Mesendoderm (in vitro differentiated cells): ENCODE results near the gene LYSMD2.
A peak's percentile ranks its signal among the peaks of the same experiment; 100 is the strongest.

Experiments
- DNase-seq: peaks from one replicate; pipeline ENCODE4 v3.0.0; 2013
- H2AK5ac ChIP-seq: 2 replicates; pipeline ENCODE4 v1.6.1; 2013; ENCODE audit warnings: low read length, inconsistent platforms
- H2BK120ac ChIP-seq: 2 replicates; pipeline ENCODE4 v1.6.1; 2013; ENCODE audit warnings: low read depth, mild to moderate bottlenecking, low read length, moderate library complexity, mixed read lengths
- H2BK15ac ChIP-seq: replicated peaks from 2 replicates; pipeline ENCODE4 v1.6.1; 2013; ENCODE audit warnings: low read depth, mild to moderate bottlenecking, moderate library complexity
- H2BK5ac ChIP-seq: 2 replicates; pipeline ENCODE4 v1.6.1; 2013; ENCODE audit warnings: low read length, inconsistent platforms
- H3K18ac ChIP-seq: 2 replicates; pipeline ENCODE4 v1.6.1; 2013; ENCODE audit warnings: mild to moderate bottlenecking, low read length, mixed read lengths
- H3K23ac ChIP-seq: one replicate; pipeline ENCODE4 v1.6.1; 2013; ENCODE audit warnings: low read length
- H3K27ac ChIP-seq: 2 replicates; pipeline ENCODE4 v1.5.1; 2013; ENCODE audit warnings: low read depth, mild to moderate bottlenecking, inconsistent platforms, low read length, moderate library complexity
- H3K27me3 ChIP-seq: 2 replicates; pipeline ENCODE4 v1.6.1; 2013; ENCODE audit warnings: low read length, control low read depth, mild to moderate bottlenecking, inconsistent platforms; ENCODE audit not compliant: insufficient read depth, poor library complexity
- H3K36me3 ChIP-seq: 2 replicates; pipeline ENCODE4 v1.6.1; 2013; ENCODE audit warnings: low read length, inconsistent platforms; ENCODE audit not compliant: control insufficient read depth, insufficient read depth
- H3K4ac ChIP-seq: one replicate; pipeline ENCODE4 v1.6.1; 2013; ENCODE audit warnings: low read depth, mild to moderate bottlenecking, low read length, moderate library complexity
- H3K4me1 ChIP-seq: 2 replicates; pipeline ENCODE4 v1.6.1; 2013; ENCODE audit warnings: low read depth, low read length, inconsistent platforms; ENCODE audit not compliant: control insufficient read depth
- H3K4me2 ChIP-seq: 2 replicates; pipeline ENCODE4 v1.6.1; 2013; ENCODE audit warnings: low read length
- H3K4me3 ChIP-seq: 2 replicates; pipeline ENCODE4 v1.5.1; 2013; ENCODE audit warnings: mild to moderate bottlenecking, low read length
- H3K56ac ChIP-seq: one replicate; pipeline ENCODE4 v1.6.1; 2013; ENCODE audit warnings: low read length
- H3K79me1 ChIP-seq: 2 replicates; pipeline ENCODE4 v1.6.1; 2013; ENCODE audit warnings: low read length, inconsistent platforms
- H3K79me2 ChIP-seq: 2 replicates; pipeline ENCODE4 v1.6.1; 2013; ENCODE audit warnings: mild to moderate bottlenecking, low read length; ENCODE audit not compliant: control insufficient read depth, insufficient read depth
- H3K9ac ChIP-seq: 2 replicates; pipeline ENCODE4 v1.6.1; 2013; ENCODE audit warnings: low read length, inconsistent platforms
- H4K5ac ChIP-seq: one replicate; pipeline ENCODE4 v1.6.1; 2013; ENCODE audit warnings: low read length
- H4K8ac ChIP-seq: one replicate; pipeline ENCODE4 v1.6.1; 2013; ENCODE audit warnings: low read depth, mild to moderate bottlenecking, control low read depth, low read length, moderate library complexity
- WGBS: extraction: QIAGEN DNeasy Blood & Tissue Kit; methylation state at CpG from one replicate; pipeline ENCODE4 v1.1.7; 2013; ENCODE audit warnings: low lambda C conversion rate, missing lambda C conversion rate; ENCODE audit not compliant: insufficient coverage; ENCODE audit errors: extremely low coverage; 5-methylcytosine and 5-hydroxymethylcytosine counted together

Gene LYSMD2

DNA sequence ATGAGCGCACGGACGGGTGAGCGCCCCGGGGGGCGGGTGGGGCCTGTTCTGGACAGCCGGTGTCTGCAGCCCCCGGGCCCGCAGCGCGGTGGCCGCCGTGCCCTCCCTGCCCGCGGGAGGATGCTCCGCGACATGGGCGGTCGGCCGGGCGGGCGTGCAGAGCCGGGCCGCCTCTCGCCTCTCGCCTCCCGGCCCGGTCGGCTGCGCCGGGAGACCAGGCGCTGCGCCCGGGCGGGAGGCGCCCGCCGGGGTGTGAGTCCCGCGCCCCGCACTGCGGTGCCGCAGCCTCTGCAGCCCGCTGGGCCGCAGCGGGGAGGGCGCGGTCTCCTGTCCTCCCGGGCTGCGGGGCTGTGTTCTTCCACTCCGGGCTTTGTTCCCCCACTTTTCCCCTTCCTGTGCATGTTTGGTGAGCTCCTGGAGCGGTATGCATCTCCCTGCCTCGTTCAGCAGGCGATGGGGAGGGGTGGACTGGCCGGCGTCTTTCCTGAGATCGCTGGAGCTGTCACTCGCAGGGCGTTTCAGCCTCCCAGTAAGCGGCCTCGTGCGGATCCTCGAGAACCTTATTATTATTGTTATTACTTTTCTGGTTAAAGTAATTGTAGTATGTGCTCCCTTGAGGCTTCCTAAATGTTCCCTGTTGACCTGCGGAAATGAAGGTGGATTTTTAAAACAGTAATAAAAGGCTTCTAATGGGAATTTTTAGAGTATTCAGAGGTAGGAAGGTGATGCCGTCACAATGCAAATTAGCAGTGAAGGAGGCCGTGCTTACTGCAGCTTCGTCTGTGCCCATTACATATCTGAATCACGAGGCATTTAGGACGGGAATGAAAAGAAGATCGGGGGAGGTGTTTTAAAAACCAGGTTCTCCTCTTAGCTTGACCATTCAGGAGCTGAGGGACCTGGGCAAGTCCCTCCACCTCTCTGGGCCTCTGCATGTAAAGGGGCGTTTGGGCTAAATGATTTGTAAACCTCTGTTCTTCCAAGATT lies 14.5 kb upstream of the LYSMD2 start:
- H2BK15ac ChIP-seq = no peak overlapping the region
- H3K18ac ChIP-seq = no peak overlapping the region
- H3K56ac ChIP-seq = peak overlapping the region; percentile 74
- H3K4ac ChIP-seq = no peak overlapping the region
- H3K27ac ChIP-seq = no peak overlapping the region
- DNase-seq = peak; percentile 63
- WGBS = no CpG with 5 or more reads among the region's 71 CpGs
- H4K8ac ChIP-seq = no peak overlapping the region
- H3K4me1 ChIP-seq = no peaks in the 10 kb centered on the region
- no peaks in the 10 kb centered on the region for H3K36me3 ChIP-seq
- no peak overlapping the region for H4K5ac ChIP-seq
- peak overlapping the region; percentile 99 for H3K4me2 ChIP-seq
- no peak overlapping the region for H2BK120ac ChIP-seq
- H3K79me1 ChIP-seq = no peaks in the 10 kb centered on the region
- H2AK5ac ChIP-seq = no peak overlapping the region
- H2BK5ac ChIP-seq = no peak overlapping the region
- H3K9ac ChIP-seq = peak overlapping the region; percentile 64
- peaks cover 13% of the 10 kb centered on the region for H3K27me3 ChIP-seq
- peak overlapping the region; percentile 60 for H3K4me3 ChIP-seq
- H3K23ac ChIP-seq = no peak overlapping the region
- no peaks in the 10 kb centered on the region for H3K79me2 ChIP-seq

DNA sequence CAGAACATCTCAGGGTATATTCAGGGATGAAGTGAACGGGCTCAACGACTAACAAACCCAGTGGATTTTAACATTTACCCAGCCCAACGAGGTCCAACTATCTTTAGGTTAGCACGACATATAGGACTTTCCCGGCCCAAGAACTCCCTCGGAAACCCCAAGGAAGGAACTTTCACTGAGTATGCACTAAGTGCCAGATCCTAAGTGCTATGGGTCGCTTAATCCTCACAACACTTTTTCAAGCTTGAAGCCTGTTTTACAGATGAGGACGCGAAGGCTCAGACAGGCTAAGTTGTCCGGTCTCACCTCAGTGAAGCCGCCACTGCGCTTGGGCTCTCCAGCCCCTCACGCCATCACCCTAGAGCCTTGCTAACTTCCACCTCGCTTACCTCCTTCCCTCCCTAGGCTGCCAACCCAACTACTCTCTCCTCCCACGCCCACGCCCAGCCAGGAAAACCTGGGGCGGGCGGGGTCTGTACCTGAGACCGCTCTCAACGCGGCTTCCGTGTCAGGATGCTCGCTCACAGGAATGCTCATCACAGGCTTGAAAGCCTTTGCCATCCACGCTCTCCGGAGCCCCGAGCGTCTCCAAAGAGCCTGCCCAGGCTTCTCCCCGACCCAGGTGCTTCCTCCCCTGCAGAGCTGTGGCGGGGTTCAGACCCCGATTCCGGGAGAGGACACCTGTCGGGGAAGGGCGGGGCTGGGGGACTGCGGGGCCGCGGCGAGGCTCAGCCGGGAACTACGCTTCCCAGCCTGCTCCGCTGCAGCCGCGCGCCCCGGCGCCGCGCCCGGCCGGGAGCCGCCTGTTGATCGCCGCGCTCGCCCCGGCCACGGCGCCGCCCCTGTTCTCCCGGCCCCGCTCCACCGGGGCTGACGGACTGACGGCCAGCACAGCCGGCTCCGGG lies 13.6 kb upstream of the LYSMD2 start, which contains the start of gene TMOD2:
TSS of gene TMOD2 (plus strand) at position 806 of the 905 bp plus-strand sequence. CDS start 14,845 bp downstream, outside the sequence.
- H2BK5ac ChIP-seq = no peak within 1 kb of the TSS
- H2BK120ac ChIP-seq = no peak within 1 kb of the TSS
- H3K36me3 ChIP-seq = no peaks in the 10 kb centered on the region
- H2BK15ac ChIP-seq = no peak within 1 kb of the TSS
- H2AK5ac ChIP-seq = no peak within 1 kb of the TSS
- no peaks in the 10 kb centered on the region for H3K79me2 ChIP-seq
- H3K27ac ChIP-seq = no peak within 1 kb of the TSS
- H3K27me3 ChIP-seq = peaks cover 13% of the 10 kb centered on the region
- H3K4ac ChIP-seq = no peak within 1 kb of the TSS
- H4K8ac ChIP-seq = no peak within 1 kb of the TSS
- no peak within 1 kb of the TSS for H3K18ac ChIP-seq
- H3K56ac ChIP-seq = peak within 1 kb of the TSS; percentile 74
- no peaks in the 10 kb centered on the region for H3K79me1 ChIP-seq
- WGBS = no CpG with 5 or more reads among the region's 65 CpGs
- no peak within 1 kb of the TSS for H3K23ac ChIP-seq
- H3K4me3 ChIP-seq = peak within 1 kb of the TSS; percentile 60
- no peak within 1 kb of the TSS for H4K5ac ChIP-seq
- H3K4me1 ChIP-seq = no peaks in the 10 kb centered on the region
- H3K9ac ChIP-seq = peak within 1 kb of the TSS; percentile 64
- H3K4me2 ChIP-seq = peak within 1 kb of the TSS; percentile 99
- DNase-seq = peak; percentile 44

DNA sequence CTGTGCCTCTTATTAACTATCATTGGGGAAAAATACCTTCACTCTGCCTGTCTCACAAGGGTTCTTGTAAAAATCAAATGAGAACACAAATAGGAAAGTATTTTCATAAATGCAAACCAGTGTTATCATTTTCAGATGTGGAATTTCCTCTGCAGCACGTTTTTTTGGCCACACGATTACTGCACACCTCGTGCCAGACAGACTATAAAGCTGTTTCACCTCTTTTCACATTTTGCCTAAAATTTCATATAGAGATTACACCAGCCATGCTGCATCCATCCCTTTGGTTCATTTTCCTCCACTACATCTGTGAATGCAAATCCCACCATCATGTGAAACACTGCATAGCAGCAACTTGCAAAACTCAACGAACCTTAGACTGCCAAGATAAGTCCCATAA lies 12.7 kb upstream of the LYSMD2 start:
- no peak overlapping the region for H2AK5ac ChIP-seq
- no peak overlapping the region for H3K27ac ChIP-seq
- H3K79me2 ChIP-seq = no peaks in the 10 kb centered on the region
- no peak overlapping the region for H3K4ac ChIP-seq
- no peak overlapping the region for H3K23ac ChIP-seq
- peaks cover 13% of the 10 kb centered on the region for H3K27me3 ChIP-seq
- no peak overlapping the region for H3K4me2 ChIP-seq
- H3K4me1 ChIP-seq = no peaks in the 10 kb centered on the region
- H4K5ac ChIP-seq = no peak overlapping the region
- no peak overlapping the region for H4K8ac ChIP-seq
- no peak overlapping the region for H2BK120ac ChIP-seq
- H3K4me3 ChIP-seq = no peak overlapping the region
- no peaks in the 10 kb centered on the region for H3K36me3 ChIP-seq
- DNase-seq = no peak
- H3K79me1 ChIP-seq = no peaks in the 10 kb centered on the region
- no CpG with 5 or more reads among the region's 4 CpGs for WGBS
- no peak overlapping the region for H3K56ac ChIP-seq
- H3K9ac ChIP-seq = no peak overlapping the region
- no peak overlapping the region for H3K18ac ChIP-seq
- no peak overlapping the region for H2BK5ac ChIP-seq
- no peak overlapping the region for H2BK15ac ChIP-seq

DNA sequence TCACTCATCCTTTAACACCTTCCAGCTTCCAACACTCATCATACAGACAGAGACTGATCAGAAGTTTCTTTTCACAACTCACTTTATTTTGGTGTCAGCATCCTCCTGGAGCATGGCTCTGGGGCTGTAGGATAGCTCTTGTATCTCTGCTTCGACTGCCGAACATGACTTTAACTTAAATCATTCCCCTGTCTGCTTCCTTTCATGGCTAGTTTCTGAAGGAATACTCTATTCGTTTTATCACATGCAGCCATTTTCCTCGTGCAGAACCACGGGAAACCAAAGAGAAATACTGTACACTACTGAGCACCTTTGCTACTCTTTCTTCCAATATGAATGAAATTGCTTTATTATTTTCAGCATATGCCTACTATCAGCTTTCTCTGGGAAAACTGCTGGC lies 11.9 kb upstream of the LYSMD2 start:
- H3K79me1 ChIP-seq = no peaks in the 10 kb centered on the region
- peaks cover 13% of the 10 kb centered on the region for H3K27me3 ChIP-seq
- no peak overlapping the region for H3K4me2 ChIP-seq
- H4K8ac ChIP-seq = no peak overlapping the region
- H3K4me3 ChIP-seq = no peak overlapping the region
- no peaks in the 10 kb centered on the region for H3K4me1 ChIP-seq
- no peak overlapping the region for H2BK15ac ChIP-seq
- H3K27ac ChIP-seq = no peak overlapping the region
- H3K9ac ChIP-seq = no peak overlapping the region
- DNase-seq = no peak
- WGBS = no CpG with 5 or more reads among the region's 5 CpGs
- H3K56ac ChIP-seq = no peak overlapping the region
- H2BK120ac ChIP-seq = no peak overlapping the region
- no peaks in the 10 kb centered on the region for H3K79me2 ChIP-seq
- no peak overlapping the region for H3K18ac ChIP-seq
- no peak overlapping the region for H2AK5ac ChIP-seq
- no peak overlapping the region for H2BK5ac ChIP-seq
- H3K36me3 ChIP-seq = no peaks in the 10 kb centered on the region
- H4K5ac ChIP-seq = no peak overlapping the region
- no peak overlapping the region for H3K4ac ChIP-seq
- H3K23ac ChIP-seq = no peak overlapping the region

DNA sequence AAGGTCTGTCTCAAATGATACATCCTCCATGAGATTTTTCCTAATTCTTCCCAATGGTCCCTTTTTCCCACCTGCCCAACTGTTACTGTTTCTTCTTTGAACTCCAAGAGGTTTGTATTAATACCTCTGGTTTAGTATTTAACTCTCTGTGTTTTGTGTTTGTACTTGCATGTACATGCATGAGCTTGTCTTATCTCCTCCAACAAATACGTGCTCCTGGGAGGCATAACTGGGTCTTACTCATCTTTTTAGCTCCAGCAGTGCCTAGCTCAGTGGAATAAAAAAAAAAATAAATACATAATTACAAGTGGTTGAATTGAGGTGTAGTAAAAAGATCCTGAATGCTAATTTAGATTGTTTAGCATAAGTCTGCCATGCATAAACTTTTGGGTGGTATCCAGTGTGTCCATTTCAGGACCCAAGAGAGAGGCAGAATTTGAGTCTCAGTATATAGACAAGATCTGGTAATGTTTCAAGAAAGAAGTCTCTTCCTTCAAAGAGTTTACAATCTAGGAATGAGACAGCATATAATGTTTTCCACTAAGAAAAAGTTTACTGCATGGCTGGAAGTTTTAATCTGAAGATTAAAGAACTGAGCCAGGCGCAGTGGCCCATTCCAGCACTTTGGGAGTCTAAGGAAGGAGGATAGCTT lies 1.7 kb upstream of the LYSMD2 start:
- WGBS = no CpG with 5 or more reads among the region's 2 CpGs
- Histone ChIP-seq H2BK15ac (no peak overlapping the region), H4K5ac (no peak overlapping the region), H3K4me1 (no peaks in the 10 kb centered on the region), H3K27ac (no peak overlapping the region), H3K23ac (no peak overlapping the region), H3K18ac (no peak overlapping the region), H3K4me3 (no peak overlapping the region), H3K36me3 (no peaks in the 10 kb centered on the region), H3K79me1 (no peaks in the 10 kb centered on the region), H3K56ac (no peak overlapping the region), H3K79me2 (no peaks in the 10 kb centered on the region), H3K27me3 (peaks cover 5% of the 10 kb centered on the region), H2AK5ac (no peak overlapping the region), H4K8ac (no peak overlapping the region), H3K4ac (no peak overlapping the region), H2BK5ac (no peak overlapping the region), H3K9ac (no peak overlapping the region), H3K4me2 (no peak overlapping the region), H2BK120ac (no peak overlapping the region)
- DNase-seq = no peak
